Body of pancreas (tissue), 4 donors: ENCODE measurements around the gene NLN. TPM values are rescaled to one million over a fixed set of nuclear protein-coding genes. Genes with fewer than 3 reads are reported as not detected.
"Not testable (repeated sequence)": the region's sequence is repeated elsewhere in the genome, so short reads cannot be mapped to it uniquely, and the experiment has no call there.

Experiments
- ATAC-seq: fragments of 150-250 bp; one replicate; pipeline ENCODE4 v1.9.1; 2016
- DNase-seq, 4 donors: peaks; one replicate each; pipeline ENCODE4 v3.0.0-alpha.2; 2019
- H3K27ac ChIP-seq, 4 donors: fragments of 200-600 bp; sonication (generic); 1 replicate in 3 of 4; 2 replicates in 1 of 4; pipeline versions ENCODE4 v1.5.1 to v1.6.1; 2016 to 2019; ENCODE audit warnings: mild to moderate bottlenecking in 1 of 4, mixed read lengths in 1 of 4, moderate library complexity in 1 of 4
- H3K27me3 ChIP-seq, 2 donors: fragments of 200-600 bp; sonication (generic); one replicate each; pipeline ENCODE4 v1.6.0; 2016; ENCODE audit warnings: mild to moderate bottlenecking in 1 of 2
- H3K36me3 ChIP-seq, 2 donors: fragments of 200-600 bp; sonication (generic); replicated peaks in 1 of 2; 2 replicates each; pipeline ENCODE4 v1.5.1; 2016; ENCODE audit warnings: low read depth in 2 of 2; ENCODE audit not compliant: insufficient read depth in 1 of 2
- H3K4me1 ChIP-seq: fragments of 200-600 bp; sonication (generic); one replicate; pipeline ENCODE4 v1.6.0; 2016
- H3K4me3 ChIP-seq, 2 donors: fragments of 200-600 bp; sonication (generic); 1 replicate in 1 of 2; 2 replicates in 1 of 2; pipeline ENCODE4 v1.5.1; 2016 to 2019
- H3K9me3 ChIP-seq, 3 donors: fragments of 200-600 bp; sonication (generic); 1 replicate in 2 of 3; 2 replicates in 1 of 3; pipeline ENCODE4 v1.5.1; 2016
- POLR2A ChIP-seq, 3 donors: fragments of 450-650 bp; IDR thresholded peaks; one replicate each; pipeline ENCODE4 v1.6.1; 2016; ENCODE audit warnings: antibody characterized with exemption in 3 of 3, mild to moderate bottlenecking in 2 of 3
- WGBS, 2 donors: methylation state at CpG; one replicate each; pipeline ENCODE4 v1.1.5; 2017; 5-methylcytosine and 5-hydroxymethylcytosine counted together
- intact Hi-C: fragments of 100-400 bp; cut with DNase I; formaldehyde crosslinking; loops from one replicate; pipeline ENCODE4 v1.15.1; 2023
- total RNA-seq, 2 donors: library from RNA; depleted of rRNA; stranded (reverse); fragments of >200 nt; gene quantifications; one replicate each; pipeline ENCODE4 v1.1.0, GENCODE V29; 2016
- TF ChIP-seq, protein P1 (sequence below), 7 experiments: fragments of 450-650 bp in 4 of 7; fragments of 200-600 bp in 3 of 7; sonication (generic) in 3 of 7; IDR thresholded peaks; one replicate each; pipeline ENCODE4 v1.5.1; 2016 to 2019; ENCODE audit warnings: antibody characterized with exemption in 7 of 7

Gene NLN
- total RNA-seq, 2 donors from 2014 or later = 2.3 to 8.0 TPM

DNA sequence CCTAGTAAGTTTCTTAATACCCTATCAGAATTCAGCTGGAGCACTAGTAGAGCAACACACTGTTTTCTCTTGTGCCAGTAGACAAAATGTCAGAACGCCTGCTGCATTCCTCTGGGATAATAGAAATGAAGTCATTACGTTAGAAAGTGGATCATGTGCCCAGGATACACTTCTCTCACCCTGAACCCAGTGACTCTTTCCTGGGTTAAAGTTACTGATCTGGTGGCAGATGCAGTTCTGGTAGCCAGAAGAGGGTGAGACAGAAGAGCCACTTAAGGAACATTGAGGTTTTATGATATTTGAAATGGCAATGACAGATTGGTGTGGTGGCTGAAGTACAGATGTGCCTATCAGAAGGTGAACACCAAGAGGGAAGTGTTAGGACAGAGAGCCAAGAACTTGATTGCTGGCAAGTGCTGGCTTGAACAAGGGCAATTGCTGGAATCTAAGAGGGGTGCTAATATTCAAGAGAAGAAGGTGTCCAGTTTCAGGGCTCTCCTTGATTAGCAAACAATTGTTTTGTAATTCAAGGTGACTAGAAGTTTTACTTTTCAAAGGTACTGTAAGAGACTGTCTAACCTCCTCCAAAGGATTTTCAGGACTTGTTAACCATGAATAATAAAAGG, 110.7 kb downstream of the NLN start:
- Histone ChIP-seq H3K9me3 (no peaks in the 10 kb centered on the region), H3K4me3 (no peak overlapping the region), H3K4me1 (no peaks in the 10 kb centered on the region), H3K27me3 (no peaks in the 10 kb centered on the region), H3K27ac (no peak overlapping the region), H3K36me3 (no peaks in the 10 kb centered on the region)
- WGBS, 2 donors = 86 to 87% methylated on average over 2 of the region's 2 CpGs
- TF ChIP-seq, protein P1, sequence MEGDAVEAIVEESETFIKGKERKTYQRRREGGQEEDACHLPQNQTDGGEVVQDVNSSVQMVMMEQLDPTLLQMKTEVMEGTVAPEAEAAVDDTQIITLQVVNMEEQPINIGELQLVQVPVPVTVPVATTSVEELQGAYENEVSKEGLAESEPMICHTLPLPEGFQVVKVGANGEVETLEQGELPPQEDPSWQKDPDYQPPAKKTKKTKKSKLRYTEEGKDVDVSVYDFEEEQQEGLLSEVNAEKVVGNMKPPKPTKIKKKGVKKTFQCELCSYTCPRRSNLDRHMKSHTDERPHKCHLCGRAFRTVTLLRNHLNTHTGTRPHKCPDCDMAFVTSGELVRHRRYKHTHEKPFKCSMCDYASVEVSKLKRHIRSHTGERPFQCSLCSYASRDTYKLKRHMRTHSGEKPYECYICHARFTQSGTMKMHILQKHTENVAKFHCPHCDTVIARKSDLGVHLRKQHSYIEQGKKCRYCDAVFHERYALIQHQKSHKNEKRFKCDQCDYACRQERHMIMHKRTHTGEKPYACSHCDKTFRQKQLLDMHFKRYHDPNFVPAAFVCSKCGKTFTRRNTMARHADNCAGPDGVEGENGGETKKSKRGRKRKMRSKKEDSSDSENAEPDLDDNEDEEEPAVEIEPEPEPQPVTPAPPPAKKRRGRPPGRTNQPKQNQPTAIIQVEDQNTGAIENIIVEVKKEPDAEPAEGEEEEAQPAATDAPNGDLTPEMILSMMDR (IDR thresholded peaks at IDR 0.05) = no peak
- TF ChIP-seq POLR2A (IDR thresholded peaks at IDR 0.05) = no peak
- ATAC-seq = no peak
- intact Hi-C loops = no loop called here
- DNase-seq = no peak

DNA sequence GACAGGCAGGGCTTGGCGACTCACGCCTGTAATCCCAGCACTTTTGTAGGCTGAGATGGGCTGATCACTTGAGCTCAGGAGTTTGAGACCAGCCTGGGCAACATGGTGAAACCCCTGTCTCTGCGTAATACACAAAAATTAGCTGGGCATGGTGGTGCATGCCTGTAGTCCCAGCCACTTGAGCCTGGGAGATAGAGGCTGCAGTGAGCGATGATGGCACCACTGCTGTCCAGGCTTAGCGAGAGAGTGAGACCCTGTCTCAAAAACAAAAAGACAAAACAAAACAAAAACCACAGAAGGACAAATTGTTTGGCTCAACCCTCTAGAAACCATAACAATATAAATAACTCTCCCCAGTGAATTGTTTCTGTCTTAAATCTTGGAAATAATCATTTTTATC, 111.8 kb downstream of the NLN start:
- H3K27ac ChIP-seq = no peak overlapping the region
- no peaks in the 10 kb centered on the region for H3K9me3 ChIP-seq
- WGBS, 2 donors = 83% methylated on average over 5 of the region's 5 CpGs
- intact Hi-C loops = no loop called here
- ATAC-seq = no peak
- no peak overlapping the region for H3K4me3 ChIP-seq
- TF ChIP-seq, protein P1 (IDR thresholded peaks at IDR 0.05) = no peak
- TF ChIP-seq POLR2A (IDR thresholded peaks at IDR 0.05) = no peak
- H3K36me3 ChIP-seq = no peaks in the 10 kb centered on the region
- H3K4me1 ChIP-seq = no peaks in the 10 kb centered on the region
- H3K27me3 ChIP-seq = no peaks in the 10 kb centered on the region
- no peak for DNase-seq

DNA sequence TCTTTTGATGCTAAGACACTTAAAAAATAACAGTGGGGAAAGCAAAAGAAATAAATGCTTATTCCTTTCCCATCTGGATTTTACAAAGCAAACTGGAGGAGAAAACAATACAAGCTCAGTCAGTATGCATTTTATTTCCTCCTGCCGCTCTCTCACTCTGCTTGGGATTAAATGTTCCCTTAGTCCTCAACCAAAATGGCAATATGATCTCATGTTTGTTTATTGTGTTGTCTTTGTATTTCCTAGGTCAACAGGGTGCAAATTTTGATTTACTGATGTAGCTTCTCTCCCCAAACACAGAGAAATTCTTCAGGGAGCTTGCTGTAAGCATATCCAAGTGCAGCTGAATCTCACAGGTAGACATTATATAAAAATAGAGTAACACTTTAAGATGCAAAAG, 112.3 kb downstream of the NLN start:
- intact Hi-C loops = no loop called here
- Histone ChIP-seq H3K27ac (no peak overlapping the region), H3K4me1 (no peaks in the 10 kb centered on the region), H3K4me3 (no peak overlapping the region), H3K36me3 (no peaks in the 10 kb centered on the region), H3K27me3 (no peaks in the 10 kb centered on the region), H3K9me3 (no peaks in the 10 kb centered on the region)
- 92 to 100% methylated on average over 1 of the region's 1 CpG for WGBS, 2 donors
- DNase-seq (no peak), ATAC-seq (no peak)
- TF ChIP-seq, protein P1 (IDR thresholded peaks at IDR 0.05) = no peak
- no peak for TF ChIP-seq POLR2A (IDR thresholded peaks at IDR 0.05)

DNA sequence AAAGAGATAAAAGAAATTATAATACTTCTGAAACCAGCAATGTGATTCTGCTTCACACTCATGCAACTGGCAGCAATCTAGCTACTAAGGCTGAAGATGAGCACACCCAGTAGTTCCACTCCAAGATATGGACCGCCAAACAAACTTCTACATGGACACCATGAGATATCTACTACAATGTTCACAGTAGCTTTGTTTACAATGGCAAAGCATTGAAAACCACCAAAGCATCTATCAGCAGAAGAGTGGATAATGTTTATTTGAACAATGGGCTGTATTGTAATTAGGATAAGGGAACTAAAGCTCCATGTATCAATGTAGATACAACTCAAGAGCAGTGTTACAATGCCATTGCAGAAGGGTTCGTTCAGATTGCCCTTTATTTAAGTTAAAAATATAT, 113.2 kb downstream of the NLN start:
- H3K4me3 ChIP-seq = no peak overlapping the region
- H3K36me3 ChIP-seq = no peaks in the 10 kb centered on the region
- ATAC-seq = no peak
- no peaks in the 10 kb centered on the region for H3K4me1 ChIP-seq
- intact Hi-C loops = no loop called here
- WGBS, 2 donors = 63 to 67% methylated on average over 2 of the region's 2 CpGs
- no peak overlapping the region for H3K27ac ChIP-seq
- no peaks in the 10 kb centered on the region for H3K9me3 ChIP-seq
- no peak for DNase-seq
- no peak for TF ChIP-seq POLR2A (IDR thresholded peaks at IDR 0.05)
- TF ChIP-seq, protein P1 (IDR thresholded peaks at IDR 0.05) = no peak
- no peaks in the 10 kb centered on the region for H3K27me3 ChIP-seq

DNA sequence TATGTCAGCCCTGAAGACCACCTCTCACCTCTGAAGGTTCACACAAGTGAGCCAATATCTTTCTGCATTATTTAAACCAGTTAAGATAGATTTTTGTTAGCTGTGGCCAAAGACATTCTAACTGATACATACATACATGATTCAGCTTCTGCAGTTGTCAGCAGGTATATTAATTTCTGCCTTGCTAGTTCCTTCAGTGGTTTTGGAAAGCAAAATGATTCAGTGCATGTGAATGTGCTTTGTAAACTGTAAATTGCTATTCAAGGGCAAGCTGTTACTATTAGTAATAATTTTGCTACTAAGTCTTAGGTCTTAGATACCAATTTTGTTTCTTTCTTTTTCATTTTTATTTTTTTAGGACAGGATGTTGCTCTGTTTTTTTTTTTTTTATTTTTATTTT, 115.1 kb downstream of the NLN start:
- no peak for DNase-seq
- Histone ChIP-seq H3K4me3 (no peak overlapping the region), H3K36me3 (no peaks in the 10 kb centered on the region), H3K4me1 (no peaks in the 10 kb centered on the region), H3K27ac (no peak overlapping the region), H3K9me3 (no peaks in the 10 kb centered on the region), H3K27me3 (no peaks in the 10 kb centered on the region)
- TF ChIP-seq, protein P1 (IDR thresholded peaks at IDR 0.05) = no peak
- TF ChIP-seq POLR2A (IDR thresholded peaks at IDR 0.05) = no peak
- no peak for ATAC-seq
- intact Hi-C loops = no loop called here

DNA sequence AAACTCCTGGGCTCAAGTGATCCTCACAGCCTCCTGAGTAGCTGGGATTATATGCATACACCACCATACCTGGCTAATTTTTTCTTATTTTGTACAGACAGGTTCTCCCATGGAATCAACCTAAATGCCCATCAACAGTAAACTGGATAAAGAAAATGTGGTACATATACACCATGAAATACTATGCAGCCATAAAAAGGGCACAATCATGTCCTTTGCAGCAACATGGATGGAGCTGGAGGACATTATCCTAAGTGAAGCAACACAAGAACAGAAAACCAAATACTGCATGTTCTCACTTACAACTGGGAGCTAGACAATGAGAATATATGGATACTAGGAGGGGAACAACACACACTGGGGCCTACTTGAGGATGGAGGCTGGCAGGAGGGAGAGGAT, 117.2 kb downstream of the NLN start:
- ATAC-seq, H3K27me3 ChIP-seq, DNase-seq, H3K27ac ChIP-seq, H3K36me3 ChIP-seq, H3K4me3 ChIP-seq, H3K4me1 ChIP-seq, intact Hi-C loops, H3K9me3 ChIP-seq: not testable (repeated sequence)
